Endothelial cell of umbilical vein (primary cell): ENCODE measurements around the gene HGF. TPM values are rescaled to one million over a fixed set of nuclear protein-coding genes. Genes with fewer than 3 reads are reported as not detected.

Experiments used
- BruUV-seq: library from RNA; stranded (reverse); fragments of 400-500 nt; replicated peaks from 2 replicates; lab custom pipeline; 2021; lab: Mats Ljungman, UMichigan
- CTCF ChIA-PET: fragments of 300-600, 350-600 bp; sonication (Branson Sonifier 250); formaldehyde crosslinking; loops from one replicate; lab custom pipeline; 2021; ENCODE audit warnings: antibody characterized with exemption, inconsistent platforms; lab: Charles Lee
- POLR2A ChIA-PET: fragments of 300-600, 350-600 bp; sonication (Branson Sonifier 250); formaldehyde crosslinking; loops from one replicate; lab custom pipeline; 2021; ENCODE audit warnings: antibody characterized with exemption, inconsistent platforms; lab: Charles Lee
- DNase-seq: peaks from one replicate; pipeline ENCODE4 v3.0.0-alpha.2; 2011; ENCODE audit warnings: low read depth, low spot score
- FAIRE-seq: peaks from 2 replicates; lab custom pipeline; 2011; peaks lifted over from hg19 to GRCh38; lab: Jason Lieb, UNC
- H2AFZ ChIP-seq: 2 replicates; pipeline ENCODE4 v1.6.0; 2012; ENCODE audit warnings: low read depth, low read length, control low read depth, inconsistent platforms
- H3K27ac ChIP-seq: 2 replicates; pipeline ENCODE4 v1.5.1; 2011; ENCODE audit warnings: low read depth, mild to moderate bottlenecking, control low read depth, low read length, moderate library complexity; ENCODE audit not compliant: insufficient read depth
- H3K27me3 ChIP-seq, 2 experiments: 2 replicates each; pipeline versions ENCODE4 v1.6.0 to v1.6.1; 2011; ENCODE audit warnings: low read length in 2 of 2, mixed read lengths in 1 of 2; ENCODE audit not compliant: control insufficient read depth in 2 of 2, insufficient read depth in 2 of 2
- H3K36me3 ChIP-seq, 2 experiments: 2 replicates in 1 of 2; 3 replicates in 1 of 2; pipeline ENCODE4 v1.5.1; 2011; ENCODE audit warnings: low read length in 2 of 2, mild to moderate bottlenecking in 1 of 2, moderate library complexity in 1 of 2; ENCODE audit not compliant: control insufficient read depth in 2 of 2, insufficient read depth in 2 of 2; ENCODE audit errors: extremely low read depth in 1 of 2
- H3K4me1 ChIP-seq: 3 replicates; pipeline ENCODE4 v1.5.1; 2011; ENCODE audit warnings: mild to moderate bottlenecking, low read length; ENCODE audit not compliant: control insufficient read depth, insufficient read depth; ENCODE audit errors: extremely low read depth
- H3K4me2 ChIP-seq: 2 replicates; pipeline ENCODE4 v1.6.1; 2011; ENCODE audit warnings: low read length, control low read depth, mixed read lengths; ENCODE audit not compliant: insufficient read depth
- H3K4me3 ChIP-seq, 3 experiments: fragments of 200-600 bp in 1 of 3; sonication (generic), shearing (Covaris generic) in 1 of 3; replicated peaks in 1 of 3; 2 replicates each; pipeline ENCODE4 v1.5.1; 2011 to 2016; ENCODE audit warnings: control low read depth in 3 of 3, low read length in 3 of 3, mild to moderate bottlenecking in 2 of 3, inconsistent platforms in 1 of 3, low read depth in 1 of 3, moderate library complexity in 1 of 3; ENCODE audit not compliant: insufficient read depth in 1 of 3
- H3K79me2 ChIP-seq: 2 replicates; pipeline ENCODE4 v1.6.0; 2012; ENCODE audit warnings: low read length, inconsistent platforms; ENCODE audit not compliant: control insufficient read depth, insufficient read depth
- H3K9ac ChIP-seq: replicated peaks from 2 replicates; pipeline ENCODE3; 2011; ENCODE audit warnings: low read length, control low read depth; ENCODE audit not compliant: insufficient read depth; ENCODE audit errors: extremely low read depth
- H3K9me1 ChIP-seq: replicated peaks from 3 replicates; pipeline ENCODE4 v1.6.0; 2011; ENCODE audit warnings: mild to moderate bottlenecking, low read length; ENCODE audit not compliant: control insufficient read depth, insufficient read depth; ENCODE audit errors: extremely low read depth
- H3K9me3 ChIP-seq: replicated peaks from 2 replicates; pipeline ENCODE4 v1.5.1; 2012; ENCODE audit warnings: low read length, inconsistent platforms; ENCODE audit not compliant: control insufficient read depth, insufficient read depth
- H4K20me1 ChIP-seq: replicated peaks from 2 replicates; pipeline ENCODE3; 2011; ENCODE audit warnings: mild to moderate bottlenecking, low read length; ENCODE audit not compliant: control insufficient read depth, insufficient read depth; ENCODE audit errors: extremely low read depth
- EZH2 ChIP-seq: IDR thresholded peaks from 2 replicates; pipeline ENCODE4 v1.6.1; 2012; ENCODE audit warnings: borderline replicate concordance, low read depth, mild to moderate bottlenecking, moderate library complexity, low read length, inconsistent platforms; ENCODE audit not compliant: severe bottlenecking
- FOS ChIP-seq: IDR thresholded peaks from 2 replicates; pipeline ENCODE4 v1.6.1; 2011; ENCODE audit warnings: mild to moderate bottlenecking, low read length, moderate library complexity, borderline replicate concordance; ENCODE audit not compliant: insufficient read depth
- GATA2 ChIP-seq: IDR thresholded peaks from 2 replicates; pipeline ENCODE4 v1.7.0; 2011; ENCODE audit warnings: low read depth, mild to moderate bottlenecking, moderate library complexity, mixed read lengths, low read length; ENCODE audit not compliant: insufficient read length, insufficient read depth
- JUN ChIP-seq: IDR thresholded peaks from 2 replicates; pipeline ENCODE4 v1.6.1; 2011; ENCODE audit warnings: borderline replicate concordance, low read depth; ENCODE audit not compliant: insufficient read length, insufficient read depth
- MYC ChIP-seq: IDR thresholded peaks from one replicate; pipeline ENCODE4 v1.6.1; 2011; ENCODE audit warnings: mild to moderate bottlenecking, low read depth, low read length
- POLR2A ChIP-seq: IDR thresholded peaks from 2 replicates; pipeline ENCODE4 v1.6.1; 2012; ENCODE audit warnings: low read depth, mild to moderate bottlenecking, control low read depth, low read length
- POLR2AphosphoS5 ChIP-seq: IDR thresholded peaks from 2 replicates; pipeline ENCODE4 v1.6.1; 2012; ENCODE audit warnings: low read depth, mild to moderate bottlenecking, control low read depth, low read length, moderate library complexity; ENCODE audit not compliant: insufficient read depth
- dilution Hi-C: fragments of 300-500 bp; cut with MboI; formaldehyde crosslinking; loops from one replicate; pipeline ENCODE4 v1.15.0; 2019; ENCODE audit warnings: low sequenced_read_pairs; ENCODE audit not compliant: extremely low pct_ligation_motif_present
- intact Hi-C: fragments of 100-400 bp; cut with micrococcal nuclease; formaldehyde crosslinking; loops from one replicate; pipeline ENCODE4 v1.10.0; 2022
- polyA plus RNA-seq, 4 experiments: library from polyadenylated mRNA; depleted of rRNA in 3 of 4; stranded (reverse) in 3 of 4; unstranded in 1 of 4; fragments of >200 nt; gene quantifications; 2 replicates each; pipeline versions ENCODE4 v1.2.1 to v1.2.3, GENCODE V29; 2011 to 2012; ENCODE audit warnings: missing spikeins in 1 of 4
- total RNA-seq: library from RNA; stranded (reverse); gene quantifications from 2 replicates; pipeline ENCODE4 v1.2.3, GENCODE V29; 2021
- TF ChIP-seq, protein P1 (sequence below), 2 donors: IDR thresholded peaks; 1 replicate in 1 of 2; 2 replicates in 1 of 2; pipeline ENCODE4 v1.5.1; 2011; ENCODE audit warnings: low read length in 2 of 2, mild to moderate bottlenecking in 2 of 2, moderate library complexity in 2 of 2, control low read depth in 1 of 2, inconsistent platforms in 1 of 2, low read depth in 1 of 2; ENCODE audit not compliant: insufficient read depth in 1 of 2; ENCODE audit errors: extremely low read depth in 1 of 2
- TF ChIP-seq, protein P2 (sequence below): IDR thresholded peaks from 2 replicates; pipeline ENCODE4 v1.6.1; 2011; ENCODE audit not compliant: insufficient read depth, insufficient read length

Gene HGF
- total and polyA plus RNA-seq, 2 donors (not counting 3 experiments of a cell fraction or from before 2014, with no cell fraction given): 0.15 to 0.18 TPM

DNA sequence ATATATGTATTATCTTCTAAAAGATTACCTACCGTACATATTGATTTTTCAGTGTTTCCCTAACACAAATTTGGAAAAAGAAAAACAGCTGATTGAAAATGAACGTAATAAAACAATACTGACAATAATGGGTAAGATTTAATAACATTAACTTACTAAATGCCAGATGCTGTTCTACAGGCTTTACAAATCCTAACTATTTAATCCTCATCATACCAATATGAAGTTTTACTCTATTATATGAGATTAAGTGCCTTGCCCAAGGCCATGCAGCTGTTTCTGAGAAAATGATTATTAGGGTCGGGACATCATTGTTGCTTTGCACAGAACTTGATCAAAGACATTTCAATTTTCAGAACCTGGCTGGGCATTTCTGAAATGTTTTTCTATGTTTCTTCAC, 104.6 kb downstream of the HGF start:
- Histone ChIP-seq H3K9me3 (no peaks in the 10 kb centered on the region), H3K4me1 (no peaks in the 10 kb centered on the region), H3K79me2 (no peaks in the 10 kb centered on the region), H4K20me1 (no peaks in the 10 kb centered on the region), H3K4me3 (no peak overlapping the region), H3K4me2 (no peak overlapping the region), H3K27me3 (no peaks in the 10 kb centered on the region), H2AFZ (no peak overlapping the region), H3K27ac (no peak overlapping the region), H3K36me3 (no peaks in the 10 kb centered on the region), H3K9ac (no peak overlapping the region), H3K9me1 (no peaks in the 10 kb centered on the region)
- FAIRE-seq (no peak), DNase-seq (no peak)
- no TSS peak for BruUV-seq
- TF ChIP-seq POLR2AphosphoS5 (no peak), POLR2A (no peak), MYC (no peak)
- ChIA-PET CTCF (interaction anchor here (2.2 to 2.4 kb wide), 2 partner anchors 11 to 15 kb away, joined by 6 read pairs; no protein-coding TSS in a partner anchor), POLR2A (no interaction called here)
- dilution Hi-C loops: no loop called here
- intact Hi-C loops: no loop called here

DNA sequence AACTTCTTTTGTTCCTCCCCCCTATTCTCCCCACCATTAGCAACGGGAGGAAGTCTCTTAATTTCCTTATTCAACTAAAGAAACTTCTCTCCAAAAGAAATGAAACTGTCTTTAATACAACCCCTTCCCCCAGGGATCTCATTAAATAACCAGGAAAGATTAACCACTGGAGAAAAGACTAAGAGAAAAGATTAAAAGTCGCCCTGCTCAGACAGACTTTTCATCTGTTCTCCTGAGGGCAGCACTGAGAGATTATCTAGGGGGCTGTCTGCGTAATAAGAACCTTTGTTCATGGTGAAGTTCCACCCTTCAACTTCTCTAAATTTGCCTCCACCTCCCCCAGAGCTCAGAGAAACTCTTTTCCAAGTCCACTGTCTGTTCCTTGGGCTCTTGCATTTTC, 105.5 kb downstream of the HGF start:
- H3K4me2 ChIP-seq: no peak overlapping the region
- dilution Hi-C loops: no loop called here
- H3K4me3 ChIP-seq: no peak overlapping the region
- H2AFZ ChIP-seq: no peak overlapping the region
- H4K20me1 ChIP-seq: no peaks in the 10 kb centered on the region
- no peaks in the 10 kb centered on the region for H3K4me1 ChIP-seq
- no peak for TF ChIP-seq POLR2A
- TF ChIP-seq EZH2: no peak
- TF ChIP-seq, protein P1, sequence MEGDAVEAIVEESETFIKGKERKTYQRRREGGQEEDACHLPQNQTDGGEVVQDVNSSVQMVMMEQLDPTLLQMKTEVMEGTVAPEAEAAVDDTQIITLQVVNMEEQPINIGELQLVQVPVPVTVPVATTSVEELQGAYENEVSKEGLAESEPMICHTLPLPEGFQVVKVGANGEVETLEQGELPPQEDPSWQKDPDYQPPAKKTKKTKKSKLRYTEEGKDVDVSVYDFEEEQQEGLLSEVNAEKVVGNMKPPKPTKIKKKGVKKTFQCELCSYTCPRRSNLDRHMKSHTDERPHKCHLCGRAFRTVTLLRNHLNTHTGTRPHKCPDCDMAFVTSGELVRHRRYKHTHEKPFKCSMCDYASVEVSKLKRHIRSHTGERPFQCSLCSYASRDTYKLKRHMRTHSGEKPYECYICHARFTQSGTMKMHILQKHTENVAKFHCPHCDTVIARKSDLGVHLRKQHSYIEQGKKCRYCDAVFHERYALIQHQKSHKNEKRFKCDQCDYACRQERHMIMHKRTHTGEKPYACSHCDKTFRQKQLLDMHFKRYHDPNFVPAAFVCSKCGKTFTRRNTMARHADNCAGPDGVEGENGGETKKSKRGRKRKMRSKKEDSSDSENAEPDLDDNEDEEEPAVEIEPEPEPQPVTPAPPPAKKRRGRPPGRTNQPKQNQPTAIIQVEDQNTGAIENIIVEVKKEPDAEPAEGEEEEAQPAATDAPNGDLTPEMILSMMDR (IDR thresholded peaks at IDR 0.05; ENCODE audit: extremely low read depth in 1 of 2, insufficient read depth in 1 of 2, low read depth in 1 of 2, low read length in 2 of 2): no peak
- TF ChIP-seq FOS: no peak
- TF ChIP-seq GATA2: no peak
- TF ChIP-seq, protein P2, sequence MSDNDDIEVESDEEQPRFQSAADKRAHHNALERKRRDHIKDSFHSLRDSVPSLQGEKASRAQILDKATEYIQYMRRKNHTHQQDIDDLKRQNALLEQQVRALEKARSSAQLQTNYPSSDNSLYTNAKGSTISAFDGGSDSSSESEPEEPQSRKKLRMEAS: no peak
- no peak for TF ChIP-seq MYC
- TF ChIP-seq POLR2AphosphoS5: no peak
- no peak for TF ChIP-seq JUN
- H3K9ac ChIP-seq: no peak overlapping the region
- no TSS peak for BruUV-seq
- no peak for DNase-seq
- H3K27me3 ChIP-seq: no peaks in the 10 kb centered on the region
- H3K9me1 ChIP-seq: no peaks in the 10 kb centered on the region
- no peaks in the 10 kb centered on the region for H3K79me2 ChIP-seq
- intact Hi-C loops: no loop called here
- H3K9me3 ChIP-seq: no peaks in the 10 kb centered on the region
- FAIRE-seq: no peak
- ChIA-PET CTCF (interaction anchor here (2.4 kb wide), 1 partner anchor 10 kb away, joined by 6 read pairs; no protein-coding TSS in a partner anchor), POLR2A (no interaction called here)
- no peaks in the 10 kb centered on the region for H3K36me3 ChIP-seq
- no peak overlapping the region for H3K27ac ChIP-seq
